ENCODE data around the gene TSHZ2.
"Not testable (repeated sequence)": the region's sequence is repeated elsewhere in the genome, so short reads cannot be mapped to it uniquely, and the experiment has no call there.

Gene TSHZ2

GRCh38 chr20:53512076-53512475 lies 539.9 kb downstream of the TSHZ2 start:
- no peak for DNase-seq (ENCODE audit: low spot score)

- DNase-seq (ENCODE audit: low spot score), result no peak
Measured at GRCh38 chr20:53513168-53513488, 541.0 kb downstream of the TSHZ2 start.

GRCh38 chr20:53513489-53514298 lies 541.5 kb downstream of the TSHZ2 start:
- DNase-seq (ENCODE audit: low spot score), result no peak

DNA sequence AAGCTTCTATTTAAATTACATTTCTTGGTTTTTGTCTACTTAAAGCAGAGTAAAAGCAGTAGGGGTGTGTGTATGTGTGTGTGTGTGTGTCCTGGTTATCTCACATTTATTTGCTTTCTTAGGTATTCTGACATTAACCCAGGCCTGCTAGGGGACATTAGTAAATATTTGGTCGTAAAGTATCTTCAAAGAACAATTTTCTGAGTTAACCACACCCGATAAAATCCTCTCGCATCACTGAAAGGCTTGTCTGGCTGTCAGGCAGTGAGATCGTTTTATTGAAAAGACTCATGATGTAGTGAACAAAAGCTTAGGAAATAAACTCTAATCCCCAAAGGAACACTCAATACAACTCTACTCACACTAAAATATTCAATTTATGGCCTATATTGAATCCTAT lies 543.6 kb downstream of the TSHZ2 start:
- DNase-seq (ENCODE audit: low spot score), result no peak

DNA sequence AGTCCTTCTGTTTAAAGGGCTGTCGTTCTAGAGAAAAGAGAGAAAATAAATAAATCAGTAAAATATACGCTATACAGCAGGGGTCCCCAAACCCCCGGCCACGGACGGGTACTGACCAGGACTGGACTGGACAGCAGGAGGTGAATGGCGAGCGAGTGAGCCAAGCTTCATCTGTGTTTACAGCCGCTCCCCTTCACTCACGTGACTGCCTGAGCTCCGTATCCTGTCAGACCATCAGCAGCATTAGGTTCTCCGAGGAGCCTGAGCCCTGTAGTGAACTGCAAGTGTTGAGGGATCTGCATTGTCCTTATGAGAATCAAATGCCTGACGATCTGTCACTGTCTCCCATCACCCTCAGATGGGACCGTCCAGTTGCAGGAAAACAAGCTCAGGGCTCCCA lies 545.0 kb downstream of the TSHZ2 start:
- DNase-seq (ENCODE audit: low spot score), result no peak

DNA sequence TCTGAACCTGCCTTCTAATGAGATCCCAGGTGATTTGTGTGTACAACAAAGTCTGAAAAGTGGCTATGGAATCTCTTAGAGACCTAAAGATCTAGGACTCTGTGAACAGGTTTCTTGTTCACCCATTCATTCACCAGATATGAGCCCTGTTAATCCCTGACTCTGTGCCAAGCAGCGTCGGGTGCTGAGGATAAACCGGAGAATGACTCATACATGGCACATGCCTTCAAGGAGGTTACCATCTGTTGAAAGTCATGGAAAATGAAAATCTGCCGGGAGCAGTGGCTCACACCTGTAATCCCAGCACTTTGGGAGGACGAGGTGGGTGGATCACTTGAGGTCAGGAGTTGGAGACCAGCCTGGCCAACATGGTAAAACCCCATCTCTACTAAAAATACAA lies 549.3 kb downstream of the TSHZ2 start:
- DNase-seq (ENCODE audit: low spot score), result not testable (repeated sequence)

GRCh38 chr20:53522026-53522425 lies 549.9 kb downstream of the TSHZ2 start:
- DNase-seq (ENCODE audit: low spot score), result no peak

- DNase-seq (ENCODE audit: low spot score), result no peak
Measured at GRCh38 chr20:53522696-53523095, 550.5 kb downstream of the TSHZ2 start.

- not testable (repeated sequence) for DNase-seq (ENCODE audit: low spot score)
Measured at GRCh38 chr20:53523615-53524014, 551.5 kb downstream of the TSHZ2 start.

- DNase-seq (ENCODE audit: low spot score), result no peak
Measured at GRCh38 chr20:53524589-53525312, 552.6 kb downstream of the TSHZ2 start.

- DNase-seq (ENCODE audit: low spot score), result no peak
Measured at GRCh38 chr20:53527196-53527595, 555.0 kb downstream of the TSHZ2 start.

- no peak for DNase-seq (ENCODE audit: low spot score)
Measured at GRCh38 chr20:53529658-53530057, 557.5 kb downstream of the TSHZ2 start.

DNA sequence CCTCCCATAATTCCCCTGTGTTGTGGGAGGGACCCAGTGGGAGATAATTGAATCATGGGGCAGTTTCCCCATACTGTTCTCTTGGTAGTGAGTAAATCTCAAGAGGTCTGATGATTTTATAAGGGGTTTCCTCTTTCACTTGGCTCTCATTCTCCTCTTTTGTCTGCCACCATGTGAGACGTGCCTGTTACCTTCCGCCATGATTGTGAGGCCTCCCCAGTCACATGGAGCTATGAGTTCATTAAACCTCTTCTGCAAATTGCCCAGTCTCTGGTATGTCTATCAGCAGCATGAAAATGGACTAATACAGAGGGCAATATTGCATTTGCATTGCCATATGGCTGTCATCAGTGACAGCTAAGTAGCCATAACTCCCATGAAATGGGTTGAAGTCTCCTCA lies 558.3 kb downstream of the TSHZ2 start:
- no peak for DNase-seq (ENCODE audit: low spot score)

DNA sequence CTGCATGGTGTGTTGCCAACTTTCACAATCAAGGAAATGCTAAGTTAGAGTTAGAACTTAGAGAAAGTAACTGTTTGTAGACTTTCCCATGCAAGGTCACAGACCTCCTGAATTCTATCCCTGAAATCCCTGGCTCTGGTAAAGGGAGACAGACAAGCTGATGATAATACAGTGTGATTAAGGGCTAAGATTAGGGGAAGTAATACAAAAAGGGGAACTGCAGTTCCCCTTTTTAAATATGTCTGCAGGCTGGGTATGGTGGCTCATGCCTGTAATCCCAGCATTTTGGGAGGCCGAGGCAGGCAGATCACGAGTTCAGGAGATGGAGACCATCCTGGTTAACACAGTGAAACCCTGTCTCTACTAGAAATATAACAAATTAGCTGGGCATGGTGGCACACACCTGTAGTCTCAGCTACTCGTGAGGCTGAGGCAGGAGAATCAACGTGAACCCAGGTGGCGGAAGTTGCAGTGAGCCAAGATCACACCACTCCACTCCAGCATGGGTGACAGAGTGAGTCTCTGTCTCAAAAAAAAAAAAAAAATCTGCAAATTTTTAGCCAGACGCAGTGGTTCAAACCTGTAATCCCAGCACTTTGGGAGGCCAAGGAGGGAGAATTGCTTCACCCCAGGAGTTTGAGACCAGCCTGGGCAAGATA lies 560.6 kb downstream of the TSHZ2 start:
- not testable (repeated sequence) for DNase-seq (ENCODE audit: low spot score)

DNA sequence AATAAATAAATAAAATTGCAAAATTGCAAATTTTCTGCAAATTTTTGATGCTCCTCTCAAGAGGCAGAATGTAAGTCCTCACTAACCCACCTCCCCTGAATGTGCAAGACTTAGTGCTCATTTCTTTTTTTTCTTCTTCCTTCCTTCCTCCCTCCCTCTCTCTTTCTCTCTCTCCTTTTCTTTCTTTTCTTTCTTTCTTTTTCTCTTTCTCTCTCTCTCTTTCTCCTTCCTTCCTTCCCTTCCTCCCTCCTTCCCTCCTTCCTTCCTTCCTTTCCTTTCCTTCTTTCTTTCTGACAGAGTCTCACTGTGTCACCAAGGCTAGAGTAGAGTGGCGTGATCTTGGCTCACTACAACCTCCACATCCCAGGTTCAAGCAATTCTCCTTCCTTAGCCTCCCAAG lies 561.3 kb downstream of the TSHZ2 start:
- DNase-seq (ENCODE audit: low spot score), result no peak

GRCh38 chr20:53534037-53534436 lies 561.9 kb downstream of the TSHZ2 start:
- no peak for DNase-seq (ENCODE audit: low spot score)

DNA sequence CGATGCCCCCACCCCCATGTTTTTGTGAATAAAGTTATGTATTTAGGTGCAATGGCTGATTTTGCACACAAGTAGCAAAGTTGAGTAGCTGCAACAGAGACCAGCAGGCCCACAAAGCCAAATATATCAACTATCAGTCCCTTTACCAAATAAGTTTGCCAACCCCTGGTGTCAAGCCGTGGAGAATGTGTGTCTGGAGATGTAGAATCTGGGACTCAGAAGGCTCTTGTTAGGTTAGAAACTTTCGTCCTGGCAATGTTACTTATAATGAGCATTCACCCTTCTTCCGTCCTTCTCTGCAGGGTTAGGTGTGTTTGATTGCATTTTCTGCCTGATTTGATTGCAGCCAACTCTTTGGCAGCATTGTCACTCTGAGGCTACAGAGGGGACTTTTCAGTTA lies 563.7 kb downstream of the TSHZ2 start:
- no peak for DNase-seq (ENCODE audit: low spot score)

DNA sequence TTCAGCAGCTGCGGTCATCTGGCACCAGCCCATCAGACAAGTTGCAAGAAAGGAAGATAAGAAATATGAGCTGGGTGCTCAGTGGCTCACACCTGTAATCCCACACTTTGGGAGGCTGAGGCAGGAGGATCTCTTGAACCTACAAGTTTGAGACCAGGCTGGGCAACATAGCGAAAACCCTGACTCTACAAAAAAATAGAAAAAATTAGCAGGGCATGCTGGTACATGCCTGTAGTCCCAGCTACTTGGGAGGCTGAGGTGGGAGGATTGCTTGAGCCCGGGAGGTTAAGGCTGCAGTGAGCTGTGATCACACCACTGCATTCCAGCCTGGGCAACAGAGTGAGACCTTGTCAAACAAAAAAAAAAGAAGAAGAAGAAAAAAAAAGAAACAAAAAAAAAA lies 564.2 kb downstream of the TSHZ2 start:
- DNase-seq (ENCODE audit: low spot score), result not testable (repeated sequence)

- DNase-seq (ENCODE audit: low spot score), result no peak
Measured at GRCh38 chr20:53539516-53539915, 567.4 kb downstream of the TSHZ2 start.

Measured in D341Med (cell line).